ENCODE measurements around the gene SLC25A52. TPM values are rescaled to one million over a fixed set of nuclear protein-coding genes. Genes with fewer than 3 reads are reported as not detected.

The SLC25A52 gene
- total RNA-seq, 1 donor from 2014 or later: not detected

GRCh38 chr18:31723990-31724711, 36.5 kb downstream of the SLC25A52 start:
- no peaks in the 10 kb centered on the region for H3K36me3 ChIP-seq
- no peaks in the 10 kb centered on the region for H3K27me3 ChIP-seq
- peak overlapping the region; percentile 49 to 61 for H3K4me3 ChIP-seq
- intact Hi-C loops (cut with DNase I): loop anchor here (10.0 kb wide), 1 partner anchor 169 kb away; no protein-coding TSS in a partner anchor
- H3K4me1 ChIP-seq: peaks cover 21% of the 10 kb centered on the region
- no peaks in the 10 kb centered on the region for H3K9me3 ChIP-seq
- no peak for DNase-seq (ENCODE audit: extremely low spot score in 2 of 2)
- peak in 1 of 2 donors; percentile 30 for TF ChIP-seq POLR2AphosphoS5 (IDR thresholded peaks at IDR 0.05; ENCODE audit: insufficient read depth in 1 of 2, low read depth in 1 of 2)
- no peak for TF ChIP-seq POLR2A (IDR thresholded peaks at IDR 0.05)
- H3K27ac ChIP-seq: peak overlapping the region; percentile 15

GRCh38 chr18:31723639-31723989, 37.1 kb downstream of the SLC25A52 start:
- TF ChIP-seq POLR2AphosphoS5 (IDR thresholded peaks at IDR 0.05; ENCODE audit: insufficient read depth in 1 of 2, low read depth in 1 of 2) (no peak), CTCF (IDR thresholded peaks at IDR 0.05) (no peak), POLR2A (IDR thresholded peaks at IDR 0.05) (no peak)
- Histone ChIP-seq H3K4me3 (peak overlapping the region; percentile 49 to 61), H3K27ac (peak overlapping the region; percentile 15)

GRCh38 chr18:31722369-31722957, 38.2 kb downstream of the SLC25A52 start:
- Histone ChIP-seq H3K27me3 (no peaks in the 10 kb centered on the region), H3K4me3 (no peak overlapping the region), H3K4me1 (peaks cover 21% of the 10 kb centered on the region), H3K27ac (no peak overlapping the region), H3K36me3 (no peaks in the 10 kb centered on the region), H3K9me3 (no peaks in the 10 kb centered on the region)
- intact Hi-C loops (cut with DNase I): loop anchor here (10.0 kb wide), 1 partner anchor 168 kb away; no protein-coding TSS in a partner anchor
- no peak for DNase-seq (ENCODE audit: extremely low spot score in 2 of 2)
- TF ChIP-seq POLR2A (IDR thresholded peaks at IDR 0.05) (no peak), POLR2AphosphoS5 (IDR thresholded peaks at IDR 0.05; ENCODE audit: insufficient read depth in 1 of 2, low read depth in 1 of 2) (peak in 1 of 2 donors; percentile 16), CTCF (IDR thresholded peaks at IDR 0.05) (peak; percentile 45 to 75 (median 62))

More at GRCh38 chr18:31723639-31723989, 37.1 kb downstream of the SLC25A52 start:
- H3K4me1 ChIP-seq: peaks cover 21% of the 10 kb centered on the region
- DNase-seq (ENCODE audit: extremely low spot score in 2 of 2): no peak
- no peaks in the 10 kb centered on the region for H3K36me3 ChIP-seq
- intact Hi-C loops (cut with DNase I): loop anchor here (10.0 kb wide), 1 partner anchor 169 kb away; no protein-coding TSS in a partner anchor
- no peaks in the 10 kb centered on the region for H3K9me3 ChIP-seq
- H3K27me3 ChIP-seq: no peaks in the 10 kb centered on the region

- intact Hi-C loops (cut with DNase I): loop anchor here (10.0 kb wide), 1 partner anchor 167 kb away; no protein-coding TSS in a partner anchor
- no peaks in the 10 kb centered on the region for H3K27me3 ChIP-seq
- H3K4me3 ChIP-seq: no peak overlapping the region
- no peaks in the 10 kb centered on the region for H3K9me3 ChIP-seq
- H3K27ac ChIP-seq: no peak overlapping the region
- no peak for DNase-seq (ENCODE audit: extremely low spot score in 2 of 2)
- H3K4me1 ChIP-seq: peaks cover 21% of the 10 kb centered on the region
- TF ChIP-seq CTCF (IDR thresholded peaks at IDR 0.05) (no peak), POLR2A (IDR thresholded peaks at IDR 0.05) (no peak), POLR2AphosphoS5 (IDR thresholded peaks at IDR 0.05; ENCODE audit: insufficient read depth in 1 of 2, low read depth in 1 of 2) (no peak)
- H3K36me3 ChIP-seq: no peaks in the 10 kb centered on the region
Observed at GRCh38 chr18:31721601-31722000, 39.1 kb downstream of the SLC25A52 start.

GRCh38 chr18:31720867-31721266, 39.8 kb downstream of the SLC25A52 start:
- Histone ChIP-seq H3K4me1 (peaks cover 21% of the 10 kb centered on the region), H3K4me3 (no peak overlapping the region), H3K36me3 (no peaks in the 10 kb centered on the region), H3K9me3 (no peaks in the 10 kb centered on the region), H3K27me3 (no peaks in the 10 kb centered on the region), H3K27ac (no peak overlapping the region)
- no peak for DNase-seq (ENCODE audit: extremely low spot score in 2 of 2)
- intact Hi-C loops (cut with DNase I): loop anchor here (10.0 kb wide), 1 partner anchor 166 kb away; no protein-coding TSS in a partner anchor
- TF ChIP-seq CTCF (IDR thresholded peaks at IDR 0.05): no peak
- no peak for TF ChIP-seq POLR2AphosphoS5 (IDR thresholded peaks at IDR 0.05; ENCODE audit: insufficient read depth in 1 of 2, low read depth in 1 of 2)
- no peak for TF ChIP-seq POLR2A (IDR thresholded peaks at IDR 0.05)
